AG04449 (cell line): ENCODE results near the gene DPH7.
"Not testable (repeated sequence)": the region's sequence is repeated elsewhere in the genome, so short reads cannot be mapped to it uniquely, and the experiment has no call there.

Source experiments
- CTCF ChIA-PET: fragments of 350-600 bp; formaldehyde crosslinking; extraction: SDS; loops from one replicate; lab custom pipeline; 2021; ENCODE audit warnings: antibody characterized with exemption; lab: Yijun Ruan, JAX
- POLR2A ChIA-PET: fragments of 400-600, 350-600 bp; formaldehyde crosslinking; extraction: SDS; loops from one replicate; lab custom pipeline; 2020; ENCODE audit warnings: antibody characterized with exemption, inconsistent platforms; lab: Yijun Ruan, JAX
- DNase-seq: peaks from one replicate; pipeline ENCODE4 v3.0.0-alpha.2; 2010; ENCODE audit warnings: low read depth, low spot score
- H3K4me3 ChIP-seq: 2 replicates; pipeline ENCODE4 v1.5.1; 2011; ENCODE audit warnings: low read depth, mild to moderate bottlenecking, control low read depth, low read length
- CTCF ChIP-seq: IDR thresholded peaks from one replicate; pipeline ENCODE4 v1.5.1; 2011; ENCODE audit warnings: mild to moderate bottlenecking, moderate library complexity, low read length, control low read depth, inconsistent platforms; ENCODE audit not compliant: insufficient read depth; ENCODE audit errors: missing control alignments

The DPH7 gene

GRCh38 chr9:137535120-137535428 is 43.7 kb downstream of the DPH7 start:
- ChIA-PET POLR2A (no interaction called here), CTCF (interaction anchor here (0.6 to 1.8 kb wide), 23 partner anchors 8 to 270 kb away, joined by 3 to 16 read pairs (median 4); partner anchors contain the start of genes DPH7, MRPL41 and PNPLA7)
- no peak for TF ChIP-seq CTCF
- H3K4me3 ChIP-seq: no peak overlapping the region
- DNase-seq: no peak

GRCh38 chr9:137534256-137535119 is 44.2 kb downstream of the DPH7 start:
- no peak for DNase-seq
- POLR2A ChIA-PET: no interaction called here
- CTCF ChIA-PET: interaction anchor here (0.6 to 1.8 kb wide), 23 partner anchors 8 to 269 kb away, joined by 3 to 16 read pairs (median 4); partner anchors contain the start of genes DPH7, MRPL41 and PNPLA7
- H3K4me3 ChIP-seq: no peak overlapping the region
- peak; percentile 62 for TF ChIP-seq CTCF

GRCh38 chr9:137532891-137533468 is 45.7 kb downstream of the DPH7 start:
- H3K4me3 ChIP-seq, POLR2A ChIA-PET, DNase-seq: not testable (repeated sequence)
- CTCF ChIA-PET: interaction anchor here (1.1 to 2.5 kb wide), 2 partner anchors 9 to 239 kb away, joined by 4 to 17 read pairs; no protein-coding TSS in a partner anchor

- ChIA-PET POLR2A (interaction anchor here (0.6 kb wide), 2 partner anchors 121 to 226 kb away, joined by 3 read pairs; no protein-coding TSS in a partner anchor), CTCF (interaction anchor here (0.6 to 2.5 kb wide), 9 partner anchors 8 to 244 kb away, joined by 3 to 17 read pairs (median 6); partner anchors contain the start of genes EXD3 and NRARP)
- no peak for DNase-seq
- H3K4me3 ChIP-seq: no peak overlapping the region
- no peak for TF ChIP-seq CTCF
Measured at GRCh38 chr9:137531099-137531765, 47.5 kb downstream of the DPH7 start.

GRCh38 chr9:137530331-137530730 is 48.4 kb downstream of the DPH7 start:
- ChIA-PET CTCF (interaction anchor here (0.6 to 2.5 kb wide), 3 partner anchors 8 to 718 kb away, joined by 5 to 17 read pairs (median 6); no protein-coding TSS in a partner anchor), POLR2A (no interaction called here)
- no peak overlapping the region for H3K4me3 ChIP-seq
- TF ChIP-seq CTCF: no peak
- DNase-seq: no peak

GRCh38 chr9:137524981-137525317 is 53.8 kb downstream of the DPH7 start:
- ChIA-PET POLR2A (no interaction called here), CTCF (interaction anchor here (0.7 to 1.4 kb wide), 12 partner anchors 9 to 238 kb away, joined by 3 to 13 read pairs (median 3); partner anchors contain the start of gene NRARP)
- no peak for DNase-seq
- H3K4me3 ChIP-seq: no peak overlapping the region
- TF ChIP-seq CTCF: no peak
